Measurements from ENCODE around the gene ALG1L2. TPM values are rescaled to one million over a fixed set of nuclear protein-coding genes. Genes with fewer than 3 reads are reported as not detected.
"Not testable (repeated sequence)": the region's sequence is repeated elsewhere in the genome, so short reads cannot be mapped to it uniquely, and the experiment has no call there.

Gene ALG1L2
- total and polyA plus RNA-seq, 2 experiments from 2014 or later = 0.63 TPM; not detected in 1

DNA sequence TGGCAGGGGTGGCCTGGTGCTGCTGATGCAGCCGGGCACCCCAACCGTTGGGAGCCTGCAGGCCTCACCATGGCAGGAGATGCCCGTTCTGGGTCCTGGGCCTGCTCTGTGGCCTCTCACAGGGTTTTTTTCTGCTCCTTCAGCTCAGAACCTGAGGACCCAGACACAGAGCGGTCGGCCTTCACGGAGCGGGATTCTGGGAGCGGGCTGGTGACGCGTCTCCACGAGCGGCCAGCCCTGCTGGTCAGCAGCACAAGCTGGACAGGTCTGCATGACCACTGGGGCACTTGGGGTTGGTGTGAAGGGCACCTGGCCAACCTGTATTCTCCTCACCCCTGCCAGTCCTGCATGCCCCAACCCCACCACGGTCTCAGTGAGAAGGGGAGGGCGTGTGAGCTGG, 10.3 kb downstream of the ALG1L2 start:
- no peaks in the 10 kb centered on the region for H4K20me1 ChIP-seq (ENCODE audit: insufficient read depth)
- no peaks in the 10 kb centered on the region for H3K9me3 ChIP-seq (ENCODE audit: low read depth)
- no peaks in the 10 kb centered on the region for H3F3A ChIP-seq (ENCODE audit: insufficient read depth)
- DNase-seq = no peak
- H3K9me2 ChIP-seq (ENCODE audit: insufficient read depth) = no peaks in the 10 kb centered on the region
- in situ Hi-C loops (cut with MboI) = loop anchor here (5.0 to 25.0 kb wide), 2 partner anchors 145 to 455 kb away; no protein-coding TSS in a partner anchor
- H3K4me2 ChIP-seq (ENCODE audit: unreplicated experiment) = no peak overlapping the region
- TF ChIP-seq EZH2 (IDR thresholded peaks at IDR 0.05; ENCODE audit: insufficient read depth, poor library complexity, severe bottlenecking) (no peak), EZH2phosphoT487 (IDR thresholded peaks at IDR 0.05; ENCODE audit: insufficient read depth, low read depth) (no peak)
- no peaks in the 10 kb centered on the region for H3K79me2 ChIP-seq (ENCODE audit: insufficient read depth)
- no peaks in the 10 kb centered on the region for H3K36me3 ChIP-seq (ENCODE audit: low read depth)
- 83 to 87% methylated on average over 9 to 14 of the region's 14 CpGs for WGBS, 2 experiments (ENCODE audit: low coverage in 1 of 2, low lambda C conversion rate in 2 of 2, missing lambda C conversion rate in 2 of 2)
- 0 out of 2 replicates have a peak, but pooled peaks cover 3% of the 10 kb centered on the region for H3K4me1 ChIP-seq (ENCODE audit: insufficient read depth)
- H3K27me3 ChIP-seq (replicated peaks; ENCODE audit: insufficient read depth) = no peaks in the 10 kb centered on the region
- H2AFZ ChIP-seq = no peak overlapping the region
- H3K9ac ChIP-seq = no peak overlapping the region
- H3K4me3 ChIP-seq = no peak overlapping the region
- H3K27ac ChIP-seq = no peak overlapping the region

DNA sequence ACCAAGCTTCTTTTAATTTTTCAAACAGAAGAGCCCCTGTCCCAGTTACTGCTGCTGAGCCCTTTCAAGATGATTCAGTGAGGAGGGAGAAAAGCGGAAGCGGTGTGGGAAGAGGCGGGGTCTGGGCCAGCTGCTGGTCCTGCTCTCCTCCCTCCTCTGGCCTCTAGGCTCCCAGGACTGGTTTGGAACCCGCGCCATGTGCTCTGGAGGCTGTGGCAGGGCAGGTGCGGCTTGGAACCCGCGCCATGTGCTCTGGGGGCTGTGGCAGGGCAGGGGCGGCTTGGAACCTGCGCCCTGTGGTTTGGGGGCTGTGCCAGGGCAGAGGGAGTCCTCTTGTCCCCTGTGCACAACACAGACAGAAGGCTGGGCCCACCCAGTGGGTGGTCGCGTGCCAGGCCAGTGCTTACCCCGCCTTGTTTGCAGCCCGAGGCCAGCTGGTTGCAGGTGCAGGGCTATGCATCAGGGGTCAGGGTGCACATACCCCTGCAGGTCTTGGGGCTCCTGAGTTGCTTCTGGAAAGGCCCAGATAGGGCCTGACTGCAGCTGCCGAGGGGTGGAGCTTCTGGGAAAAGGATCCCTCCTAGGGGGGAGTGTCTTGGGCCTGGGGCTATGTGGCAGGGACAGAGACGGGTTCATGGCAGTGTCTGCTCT, 12.2 kb downstream of the ALG1L2 start:
- no peak overlapping the region for H2AFZ ChIP-seq
- H3K4me2 ChIP-seq (ENCODE audit: unreplicated experiment) = no peak overlapping the region
- in situ Hi-C loops (cut with MboI) = loop anchor here (5.0 to 25.0 kb wide), 2 partner anchors 147 to 457 kb away; no protein-coding TSS in a partner anchor
- H3K9me3 ChIP-seq (ENCODE audit: low read depth) = no peaks in the 10 kb centered on the region
- DNase-seq = no peak
- 0 out of 2 replicates have a peak, but pooled peaks cover 3% of the 10 kb centered on the region for H3K4me1 ChIP-seq (ENCODE audit: insufficient read depth)
- H3K9me2 ChIP-seq (ENCODE audit: insufficient read depth) = no peaks in the 10 kb centered on the region
- H4K20me1 ChIP-seq (ENCODE audit: insufficient read depth) = no peaks in the 10 kb centered on the region
- H3K79me2 ChIP-seq (ENCODE audit: insufficient read depth) = no peaks in the 10 kb centered on the region
- 71 to 79% methylated on average over 15 to 16 of the region's 16 CpGs for WGBS, 2 experiments (ENCODE audit: low coverage in 1 of 2, low lambda C conversion rate in 2 of 2, missing lambda C conversion rate in 2 of 2)
- TF ChIP-seq EZH2 (IDR thresholded peaks at IDR 0.05; ENCODE audit: insufficient read depth, poor library complexity, severe bottlenecking) (no peak), EZH2phosphoT487 (IDR thresholded peaks at IDR 0.05; ENCODE audit: insufficient read depth, low read depth) (no peak)
- H3K36me3 ChIP-seq (ENCODE audit: low read depth) = no peaks in the 10 kb centered on the region
- H3K4me3 ChIP-seq = no peak overlapping the region
- no peak overlapping the region for H3K9ac ChIP-seq
- no peaks in the 10 kb centered on the region for H3F3A ChIP-seq (ENCODE audit: insufficient read depth)
- H3K27me3 ChIP-seq (replicated peaks; ENCODE audit: insufficient read depth) = no peaks in the 10 kb centered on the region
- no peak overlapping the region for H3K27ac ChIP-seq

DNA sequence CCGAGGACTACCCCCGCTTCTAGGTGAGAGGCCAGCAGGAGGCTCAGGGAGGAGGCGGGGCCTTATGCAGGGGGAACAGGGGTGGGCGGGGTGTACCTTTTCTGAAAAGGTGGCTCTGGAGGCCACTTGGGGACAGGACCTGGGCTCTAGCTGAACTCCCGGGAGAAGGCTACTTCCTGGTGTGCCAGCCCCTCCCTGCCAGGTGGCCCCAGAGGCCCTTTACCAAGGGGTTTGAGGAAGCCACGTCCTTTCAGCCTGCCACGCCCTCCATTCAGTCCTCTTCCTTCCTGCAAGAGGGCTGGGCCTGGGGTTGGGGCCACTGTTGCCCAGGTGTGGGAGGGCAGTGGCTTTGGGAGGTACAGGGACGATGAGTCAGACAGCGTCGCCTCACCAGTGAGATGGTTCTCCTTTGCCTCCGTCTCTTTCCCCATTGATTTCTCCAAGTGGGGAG, 12.9 kb downstream of the ALG1L2 start:
- WGBS, 2 experiments (ENCODE audit: low coverage in 1 of 2, low lambda C conversion rate in 2 of 2, missing lambda C conversion rate in 2 of 2) = 75 to 76% methylated on average over 10 to 11 of the region's 11 CpGs
- in situ Hi-C loops (cut with MboI) = loop anchor here (5.0 to 25.0 kb wide), 2 partner anchors 147 to 457 kb away; no protein-coding TSS in a partner anchor
- not testable (repeated sequence) for H3K4me2 ChIP-seq (ENCODE audit: unreplicated experiment); H2AFZ ChIP-seq; DNase-seq; H3K27ac ChIP-seq; H3K36me3 ChIP-seq (ENCODE audit: low read depth); H3F3A ChIP-seq (ENCODE audit: insufficient read depth); H3K9me2 ChIP-seq (ENCODE audit: insufficient read depth); H3K79me2 ChIP-seq (ENCODE audit: insufficient read depth); H3K4me1 ChIP-seq (ENCODE audit: insufficient read depth); H3K9ac ChIP-seq; H3K4me3 ChIP-seq; H3K27me3 ChIP-seq (replicated peaks; ENCODE audit: insufficient read depth); H3K9me3 ChIP-seq (ENCODE audit: low read depth); H4K20me1 ChIP-seq (ENCODE audit: insufficient read depth)

DNA sequence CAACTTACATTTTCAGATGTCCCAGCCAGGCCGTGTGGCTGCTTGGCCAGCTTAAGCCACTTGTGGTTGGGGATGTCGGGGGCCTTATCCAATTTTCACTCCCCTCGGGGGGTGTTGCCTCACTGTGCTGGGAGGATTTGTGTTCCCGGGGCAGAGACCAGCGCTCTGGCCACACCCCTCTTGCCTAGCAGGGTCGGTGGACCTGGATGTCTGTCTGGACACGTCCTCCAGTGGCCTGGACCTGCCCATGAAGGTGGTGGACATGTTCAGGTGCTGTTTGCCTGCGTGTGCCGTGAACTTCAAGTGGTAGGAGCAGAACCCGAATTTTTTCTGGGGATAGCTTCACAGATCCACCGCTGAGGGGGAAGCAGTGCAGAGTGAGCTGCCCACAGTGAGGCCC, 14.2 kb downstream of the ALG1L2 start:
- in situ Hi-C loops (cut with MboI) = loop anchor here (25.0 kb wide), 1 partner anchor 459 kb away; no protein-coding TSS in a partner anchor
- H3K4me3 ChIP-seq; H4K20me1 ChIP-seq (ENCODE audit: insufficient read depth); H3K9me3 ChIP-seq (ENCODE audit: low read depth); H3K9me2 ChIP-seq (ENCODE audit: insufficient read depth); H3K9ac ChIP-seq; H3K27me3 ChIP-seq (replicated peaks; ENCODE audit: insufficient read depth); H3K79me2 ChIP-seq (ENCODE audit: insufficient read depth); H3K27ac ChIP-seq; H2AFZ ChIP-seq; H3K4me1 ChIP-seq (ENCODE audit: insufficient read depth); H3F3A ChIP-seq (ENCODE audit: insufficient read depth); H3K36me3 ChIP-seq (ENCODE audit: low read depth); H3K4me2 ChIP-seq (ENCODE audit: unreplicated experiment): not testable (repeated sequence)
- WGBS, 2 experiments (ENCODE audit: low coverage in 1 of 2, low lambda C conversion rate in 2 of 2, missing lambda C conversion rate in 2 of 2) = 19 to 21% methylated on average over 11 of the region's 11 CpGs
- peak; percentile 14 for DNase-seq

DNA sequence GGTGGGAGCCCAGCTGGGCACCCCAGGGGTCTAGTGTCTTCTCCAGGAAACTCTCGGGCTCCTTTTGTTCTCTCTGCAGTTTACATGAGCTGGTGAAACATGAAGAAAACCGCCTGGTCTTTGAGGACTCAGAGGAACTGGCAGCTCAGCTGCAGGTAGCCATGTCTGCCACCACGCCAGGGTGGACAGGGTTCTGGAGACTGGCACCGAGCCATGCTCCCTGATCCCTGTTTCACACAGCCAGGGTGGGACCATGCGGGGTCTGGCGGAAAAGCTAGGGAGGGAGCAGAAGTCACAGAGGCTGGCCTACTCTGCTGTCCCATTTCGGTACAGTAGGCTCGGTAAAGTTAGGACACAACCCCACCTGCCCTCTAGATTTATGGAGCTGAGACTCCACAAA, 15.5 kb downstream of the ALG1L2 start:
- H4K20me1 ChIP-seq (ENCODE audit: insufficient read depth); H3K9me3 ChIP-seq (ENCODE audit: low read depth); H3K4me2 ChIP-seq (ENCODE audit: unreplicated experiment); H2AFZ ChIP-seq; H3K79me2 ChIP-seq (ENCODE audit: insufficient read depth); H3K9ac ChIP-seq; H3K36me3 ChIP-seq (ENCODE audit: low read depth); DNase-seq; H3K27me3 ChIP-seq (replicated peaks; ENCODE audit: insufficient read depth); H3K27ac ChIP-seq; H3K9me2 ChIP-seq (ENCODE audit: insufficient read depth); H3F3A ChIP-seq (ENCODE audit: insufficient read depth); H3K4me3 ChIP-seq; H3K4me1 ChIP-seq (ENCODE audit: insufficient read depth): not testable (repeated sequence)
- in situ Hi-C loops (cut with MboI) = loop anchor here (25.0 kb wide), 1 partner anchor 460 kb away; no protein-coding TSS in a partner anchor
- WGBS, 2 experiments (ENCODE audit: low coverage in 1 of 2, low lambda C conversion rate in 2 of 2, missing lambda C conversion rate in 2 of 2) = 86 to 93% methylated on average over 7 to 8 of the region's 8 CpGs

DNA sequence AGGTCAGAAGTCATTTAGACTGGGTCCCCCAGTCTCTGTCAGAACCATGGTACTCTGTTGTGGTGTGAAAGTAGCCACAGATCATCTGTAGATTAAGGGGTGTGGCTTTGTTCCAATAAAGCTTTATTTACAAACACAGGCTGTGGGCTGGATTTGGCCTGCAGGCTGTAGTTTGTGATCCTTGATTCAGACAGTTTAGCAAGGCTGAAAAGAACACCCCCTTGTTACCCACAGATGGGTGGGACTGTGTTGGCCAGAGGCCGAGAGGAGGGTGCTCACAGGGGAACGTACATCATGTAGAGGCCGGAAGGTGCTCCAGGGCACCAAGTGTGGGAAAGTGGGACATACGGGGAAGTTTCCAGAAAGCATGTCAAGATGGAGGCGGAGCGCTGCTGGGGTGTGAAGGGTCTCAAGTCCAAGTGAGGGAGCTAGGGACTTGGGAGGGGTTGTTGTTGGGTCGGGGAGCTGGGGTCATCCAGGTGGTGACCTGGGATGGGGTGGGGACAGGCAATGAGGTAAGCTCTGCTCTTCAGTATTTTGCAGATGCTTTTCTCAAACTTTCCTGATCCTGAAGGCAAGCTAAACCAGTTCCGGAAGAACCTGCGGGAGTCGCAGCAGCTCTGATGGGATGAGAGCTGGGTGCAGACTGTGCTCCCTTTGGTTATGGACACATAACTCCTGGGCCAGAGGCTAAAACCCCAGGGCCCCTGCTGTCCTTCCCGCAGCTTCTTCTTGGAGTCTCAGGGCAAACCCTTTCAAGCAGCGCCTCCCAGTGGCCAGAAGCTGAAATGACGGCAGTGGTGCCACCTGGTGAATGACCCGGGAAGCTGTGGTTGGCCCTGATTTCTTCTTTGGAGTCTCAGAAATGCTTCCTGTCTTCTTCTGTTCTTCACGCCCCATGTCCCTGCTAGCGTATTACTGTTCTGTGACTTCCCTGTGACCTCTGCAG, 16.3 kb downstream of the ALG1L2 start:
- not testable (repeated sequence) for H3K36me3 ChIP-seq (ENCODE audit: low read depth); H4K20me1 ChIP-seq (ENCODE audit: insufficient read depth); H3K9me3 ChIP-seq (ENCODE audit: low read depth); H3K4me1 ChIP-seq (ENCODE audit: insufficient read depth); H3K9ac ChIP-seq; H2AFZ ChIP-seq; H3K4me3 ChIP-seq; H3K4me2 ChIP-seq (ENCODE audit: unreplicated experiment); H3K79me2 ChIP-seq (ENCODE audit: insufficient read depth); H3K9me2 ChIP-seq (ENCODE audit: insufficient read depth); DNase-seq; H3K27ac ChIP-seq; H3K27me3 ChIP-seq (replicated peaks; ENCODE audit: insufficient read depth); H3F3A ChIP-seq (ENCODE audit: insufficient read depth)
- 34 to 35% methylated on average over 15 of the region's 16 CpGs for whole genome bisulfite sequencing, 2 experiments (ENCODE audit: low coverage in 1 of 2, low lambda C conversion rate in 2 of 2, missing lambda C conversion rate in 2 of 2)
- in situ Hi-C loops (cut with MboI) = loop anchor here (25.0 kb wide), 1 partner anchor 461 kb away; no protein-coding TSS in a partner anchor

Measured in GM23248 (cell line).